Stomach (tissue), 9 donors: ENCODE results near the gene MRPL55. TPM values are rescaled to one million over a fixed set of nuclear protein-coding genes. Genes with fewer than 3 reads are reported as not detected.

ENCODE experiments used
- DNase-seq, 2 donors: peaks; one replicate each; pipeline versions ENCODE4 v3.0.0 to v3.0.0-alpha.2; 2013 to 2019
- H3K27ac ChIP-seq, 5 donors: fragments of 200-600 bp in 4 of 5; sonication (generic) in 4 of 5; one replicate each; pipeline ENCODE4 v1.5.1; 2013 to 2019; ENCODE audit warnings: mild to moderate bottlenecking in 1 of 5, moderate library complexity in 1 of 5
- H3K27me3 ChIP-seq, 3 donors: fragments of 200-600 bp; sonication (generic); one replicate each; pipeline ENCODE4 v1.5.1; 2017 to 2019; ENCODE audit warnings: mixed run types in 1 of 3
- H3K36me3 ChIP-seq, 4 donors: fragments of 200-600 bp; sonication (generic); 1 replicate in 3 of 4; 2 replicates in 1 of 4; pipeline ENCODE4 v1.5.1; 2016 to 2019
- H3K4me1 ChIP-seq, 4 donors: fragments of 200-600 bp; sonication (generic); one replicate each; pipeline ENCODE4 v1.5.1; 2016 to 2019
- H3K4me3 ChIP-seq, 4 donors: fragments of 200-600 bp; sonication (generic) in 3 of 4; one replicate each; pipeline ENCODE4 v1.5.1; 2016 to 2019; ENCODE audit warnings: mild to moderate bottlenecking in 1 of 4
- H3K9me3 ChIP-seq, 4 donors: fragments of 200-600 bp; sonication (generic); one replicate each; pipeline ENCODE4 v1.5.1; 2016 to 2019
- CTCF ChIP-seq, 7 experiments: fragments of 450-650 bp in 4 of 7; fragments of 200-600 bp in 3 of 7; sonication (generic) in 3 of 7; IDR thresholded peaks; one replicate each; pipeline ENCODE4 v1.5.1; 2016 to 2019; ENCODE audit warnings: antibody characterized with exemption in 7 of 7, control low read depth in 2 of 7, mild to moderate bottlenecking in 1 of 7
- EP300 ChIP-seq: sonication (generic); formaldehyde crosslinking; IDR thresholded peaks from one replicate; pipeline ENCODE4 v1.6.1; 2017; ENCODE audit warnings: antibody characterized with exemption
- POLR2A ChIP-seq, 4 donors: fragments of 450-650 bp; IDR thresholded peaks; one replicate each; pipeline ENCODE4 v1.6.1; 2016; ENCODE audit warnings: antibody characterized with exemption in 4 of 4, control low read depth in 2 of 4, mild to moderate bottlenecking in 1 of 4, moderate library complexity in 1 of 4
- POLR2AphosphoS5 ChIP-seq, 3 donors: sonication (generic); formaldehyde crosslinking; IDR thresholded peaks; one replicate each; pipeline ENCODE4 v1.6.1; 2016; ENCODE audit warnings: antibody characterized with exemption in 3 of 3
- WGBS, 5 donors: extraction: QIAGEN DNeasy Blood & Tissue Kit in 3 of 5; methylation state at CpG; one replicate each; pipeline versions ENCODE4 v1.1.5 to v1.1.7; 2013 to 2018; 5-methylcytosine and 5-hydroxymethylcytosine counted together
- intact Hi-C: fragments of 100-400 bp; cut with DNase I; formaldehyde crosslinking; loops from one replicate; pipeline ENCODE4 v1.15.1; 2023; ENCODE audit warnings: low total_unique reads
- polyA plus RNA-seq, 3 donors: library from polyadenylated mRNA; stranded (reverse); fragments of 200-250 nt; gene quantifications; one replicate each; pipeline ENCODE4 v1.2.3, GENCODE V29; 2013
- total RNA-seq, 5 donors: library from RNA; depleted of rRNA; stranded (reverse); fragments of >200 nt; gene quantifications; one replicate each; pipeline versions ENCODE4 v1.1.0 to v1.2.3, GENCODE V29; 2014 to 2016
- donor health status: healthy with polysubstance abuse.
- donor health status: Bipolar disorder and iron deficiency.
- donor health status: healthy.

MRPL55 gene
- total and polyA plus RNA-seq, 8 donors: 18.7 to 158 (median 100) TPM

- H3K27ac ChIP-seq: no peak overlapping the region
- WGBS, 5 donors: 85 to 94% (median 93%) methylated on average over 6 to 7 of the region's 7 CpGs
- TF ChIP-seq CTCF (IDR thresholded peaks at IDR 0.05) (no peak), POLR2AphosphoS5 (IDR thresholded peaks at IDR 0.05) (no peak), POLR2A (IDR thresholded peaks at IDR 0.05) (no peak), EP300 (no peak)
- intact Hi-C loops: loop anchor here (10.0 kb wide), 1 partner anchor 295 kb away; no protein-coding TSS in a partner anchor
- no peaks in the 10 kb centered on the region for H3K36me3 ChIP-seq
- H3K4me3 ChIP-seq: no peak overlapping the region
- peak in 1 of 2 donors; percentile 23 for DNase-seq
- H3K27me3 ChIP-seq: no peaks in the 10 kb centered on the region
- no peaks in the 10 kb centered on the region for H3K9me3 ChIP-seq
- H3K4me1 ChIP-seq: peaks cover 14 to 28% (median 24%) of the 10 kb centered on the region in 4 donors
These were observed 29.4 kb downstream of the MRPL55 start for GRCh38 chr1:228079601-228080263.

- H3K4me3 ChIP-seq: no peak overlapping the region
- 77 to 91% (median 89%) methylated on average over 3 to 7 of the region's 7 CpGs for WGBS, 5 donors
- H3K27ac ChIP-seq: no peak overlapping the region
- no peaks in the 10 kb centered on the region for H3K36me3 ChIP-seq
- peaks cover 9 to 21% (median 17%) of the 10 kb centered on the region in 4 donors for H3K4me1 ChIP-seq
- intact Hi-C loops: loop anchor here (10.0 kb wide), 1 partner anchor 294 kb away; no protein-coding TSS in a partner anchor
- peaks cover 0 to under 1% (median 0%) of the 10 kb centered on the region in 3 donors for H3K27me3 ChIP-seq
- TF ChIP-seq POLR2A (IDR thresholded peaks at IDR 0.05): no peak
- TF ChIP-seq EP300: no peak
- TF ChIP-seq POLR2AphosphoS5 (IDR thresholded peaks at IDR 0.05): no peak
- no peak for TF ChIP-seq CTCF (IDR thresholded peaks at IDR 0.05)
- no peaks in the 10 kb centered on the region for H3K9me3 ChIP-seq
- peak in 1 of 2 donors; percentile 7 for DNase-seq
These were observed 30.1 kb downstream of the MRPL55 start for GRCh38 chr1:228079013-228079412.

- intact Hi-C loops: loop anchor here (10.0 kb wide), 1 partner anchor 293 kb away; no protein-coding TSS in a partner anchor
- no peak overlapping the region for H3K4me3 ChIP-seq
- H3K4me1 ChIP-seq: peaks cover 9 to 17% (median 15%) of the 10 kb centered on the region in 4 donors
- WGBS, 5 donors: 55 to 65% (median 60%) methylated on average over 8 to 10 of the region's 10 CpGs
- DNase-seq: peak in 1 of 2 donors; percentile 8
- TF ChIP-seq POLR2AphosphoS5 (IDR thresholded peaks at IDR 0.05) (no peak), CTCF (IDR thresholded peaks at IDR 0.05) (no peak), POLR2A (IDR thresholded peaks at IDR 0.05) (no peak), EP300 (no peak)
- peak overlapping the region in 1 of 5 donors; percentile 56 for H3K27ac ChIP-seq
- H3K36me3 ChIP-seq: no peaks in the 10 kb centered on the region
- H3K27me3 ChIP-seq: peaks cover 0 to 7% (median 0%) of the 10 kb centered on the region in 3 donors
- no peaks in the 10 kb centered on the region for H3K9me3 ChIP-seq
These were observed 31.4 kb downstream of the MRPL55 start for GRCh38 chr1:228077565-228078330.

- Histone ChIP-seq H3K9me3 (no peaks in the 10 kb centered on the region), H3K27me3 (peaks cover 0 to 8% (median 0%) of the 10 kb centered on the region in 3 donors), H3K4me1 (peaks cover 9 to 17% (median 13%) of the 10 kb centered on the region in 4 donors), H3K36me3 (no peaks in the 10 kb centered on the region), H3K4me3 (no peak overlapping the region), H3K27ac (peak overlapping the region in 1 of 5 donors; percentile 56)
- TF ChIP-seq EP300: no peak
- TF ChIP-seq POLR2AphosphoS5 (IDR thresholded peaks at IDR 0.05): no peak
- no peak for TF ChIP-seq CTCF (IDR thresholded peaks at IDR 0.05)
- no peak for TF ChIP-seq POLR2A (IDR thresholded peaks at IDR 0.05)
- intact Hi-C loops: loop anchor here (10.0 kb wide), 1 partner anchor 292 kb away; no protein-coding TSS in a partner anchor
- peak in 1 of 2 donors; percentile 21 for DNase-seq
- 46 to 70% (median 67%) methylated on average over 8 to 9 of the region's 9 CpGs for WGBS, 5 donors
These were observed 32.2 kb downstream of the MRPL55 start for GRCh38 chr1:228076796-228077430.
